OCI-LY3 (cell line): ENCODE results near the gene CCDC102B.

ENCODE experiments used
- CTCF ChIP-seq: fragments of 200-600, 300-600 bp; sonication (generic); IDR thresholded peaks from 2 replicates; pipeline ENCODE4 v1.5.1; 2014; ENCODE audit warnings: antibody characterized with exemption, low read length, low read depth
- EZH2phosphoT487 ChIP-seq: fragments of 200-600 bp; shearing (Covaris generic); IDR thresholded peaks from 2 replicates; pipeline ENCODE4 v1.6.1; 2018; ENCODE audit warnings: antibody characterized with exemption, mixed run types, low read depth

- peak; percentile 97 for TF ChIP-seq CTCF
- no peak for TF ChIP-seq EZH2phosphoT487
Measured at GRCh38 chr18:68847219-68847837, 49.4 kb downstream of the CCDC102B start.
